IMR-90 (cell line): ENCODE data around the gene ATP11A. TPM values are rescaled to one million over a fixed set of nuclear protein-coding genes. Genes with fewer than 3 reads are reported as not detected.
A peak's percentile ranks its signal among the peaks of the same experiment; 100 is the strongest.

Experiments
- ATAC-seq: fragments of 200-7000 bp; cut with Tn5 transposase; 2 replicates; pipeline ENCODE4 v1.9.1; 2020; ENCODE audit warnings: low read depth, mild to moderate bottlenecking, moderate library complexity
- BruUV-seq: library from RNA; stranded (reverse); fragments of 400-500 nt; replicated peaks from 2 replicates; lab custom pipeline; 2021; lab: Mats Ljungman, UMichigan
- CTCF ChIA-PET: fragments of 300-600 bp; formaldehyde crosslinking; extraction: SDS; loops from one replicate; lab custom pipeline; 2021; ENCODE audit warnings: antibody characterized with exemption; lab: Yijun Ruan, JAX
- POLR2A ChIA-PET: fragments of 300-600 bp; sonication (Branson Sonifier 250); formaldehyde crosslinking; loops from one replicate; lab custom pipeline; 2022; ENCODE audit warnings: antibody characterized with exemption; ENCODE audit not compliant: unreplicated experiment; lab: Charles Lee
- DNase-seq: peaks from one replicate; pipeline ENCODE4 v3.0.0; 2013
- H2AFZ ChIP-seq: replicated peaks from 2 replicates; pipeline ENCODE3; 2013; ENCODE audit warnings: low read length, mild to moderate bottlenecking; ENCODE audit not compliant: poor library complexity
- H2AK5ac ChIP-seq: 2 replicates; pipeline ENCODE4 v1.6.1; 2013; ENCODE audit warnings: low read depth, low read length, inconsistent platforms
- H2AK9ac ChIP-seq: replicated peaks from 2 replicates; pipeline ENCODE3; 2013; ENCODE audit warnings: mild to moderate bottlenecking, low read depth, low read length, moderate library complexity; ENCODE audit not compliant: poor library complexity
- H2BK120ac ChIP-seq: 2 replicates; pipeline ENCODE4 v1.6.1; 2013; ENCODE audit warnings: low read depth, low read length, inconsistent platforms
- H2BK15ac ChIP-seq: 3 replicates; pipeline ENCODE4 v1.6.1; 2013; ENCODE audit warnings: low read depth, low read length, inconsistent platforms
- H2BK20ac ChIP-seq: 2 replicates; pipeline ENCODE4 v1.6.1; 2013; ENCODE audit warnings: low read depth, mild to moderate bottlenecking, inconsistent platforms, low read length, moderate library complexity
- H2BK5ac ChIP-seq: 2 replicates; pipeline ENCODE4 v1.6.1; 2013; ENCODE audit warnings: mild to moderate bottlenecking, low read depth, low read length, inconsistent platforms; ENCODE audit not compliant: poor library complexity, severe bottlenecking
- H3K14ac ChIP-seq: replicated peaks from 2 replicates; pipeline ENCODE4 v1.6.1; 2013; ENCODE audit warnings: low read depth, low read length, inconsistent platforms
- H3K18ac ChIP-seq: 2 replicates; pipeline ENCODE4 v1.6.1; 2013; ENCODE audit warnings: low read depth, low read length, control low read depth
- H3K23ac ChIP-seq: 2 replicates; pipeline ENCODE4 v1.6.1; 2013; ENCODE audit warnings: low read depth, low read length, inconsistent platforms
- H3K27ac ChIP-seq: 2 replicates; pipeline ENCODE4 v1.5.1; 2013; ENCODE audit warnings: mild to moderate bottlenecking, control low read depth, low read length; ENCODE audit not compliant: insufficient read depth
- H3K27me3 ChIP-seq: 2 replicates; pipeline ENCODE4 v1.6.1; 2013; ENCODE audit warnings: low read length; ENCODE audit not compliant: control insufficient read depth, insufficient read depth
- H3K36me3 ChIP-seq: 2 replicates; pipeline ENCODE4 v1.6.1; 2013; ENCODE audit warnings: low read length, mixed read lengths; ENCODE audit not compliant: control insufficient read depth, insufficient read depth
- H3K4ac ChIP-seq: 2 replicates; pipeline ENCODE4 v1.6.1; 2013; ENCODE audit warnings: low read depth, low read length, inconsistent platforms
- H3K4me1 ChIP-seq: 2 replicates; pipeline ENCODE4 v1.6.1; 2013; ENCODE audit warnings: low read length, mixed read lengths; ENCODE audit not compliant: control insufficient read depth, insufficient read depth
- H3K4me2 ChIP-seq: 2 replicates; pipeline ENCODE4 v1.6.1; 2013; ENCODE audit warnings: low read depth, mild to moderate bottlenecking, control low read depth, low read length, moderate library complexity
- H3K4me3 ChIP-seq: 2 replicates; pipeline ENCODE4 v1.5.1; 2013; ENCODE audit warnings: low read depth, mild to moderate bottlenecking, control low read depth, low read length, moderate library complexity; ENCODE audit not compliant: insufficient read depth
- H3K56ac ChIP-seq: 2 replicates; pipeline ENCODE4 v1.6.1; 2013; ENCODE audit warnings: low read length, inconsistent platforms; ENCODE audit not compliant: insufficient read depth; ENCODE audit errors: extremely low read depth
- H3K79me1 ChIP-seq, 2 experiments: 2 replicates each; pipeline ENCODE4 v1.6.1; 2013; ENCODE audit warnings: low read length in 2 of 2, inconsistent platforms in 1 of 2, low read depth in 1 of 2
- H3K9ac ChIP-seq: 2 replicates; pipeline ENCODE4 v1.6.1; 2013; ENCODE audit warnings: low read depth, low read length, control low read depth
- H3K9me1 ChIP-seq: 2 replicates; pipeline ENCODE4 v1.6.1; 2013; ENCODE audit warnings: low read length, inconsistent platforms; ENCODE audit not compliant: insufficient read depth
- H3K9me3 ChIP-seq: 2 replicates; pipeline ENCODE4 v1.6.1; 2013; ENCODE audit warnings: low read length; ENCODE audit not compliant: control insufficient read depth, insufficient read depth
- H4K20me1 ChIP-seq: 2 replicates; pipeline ENCODE4 v1.6.1; 2013; ENCODE audit warnings: low read length, inconsistent platforms; ENCODE audit not compliant: insufficient read depth
- H4K5ac ChIP-seq: 2 replicates; pipeline ENCODE4 v1.6.1; 2013; ENCODE audit warnings: mild to moderate bottlenecking, low read depth, low read length, control low read depth
- H4K8ac ChIP-seq, 2 experiments: 2 replicates each; pipeline ENCODE4 v1.6.1; 2013; ENCODE audit warnings: low read depth in 2 of 2, low read length in 2 of 2, control low read depth in 1 of 2, inconsistent platforms in 1 of 2
- H4K91ac ChIP-seq: 2 replicates; pipeline ENCODE4 v1.6.1; 2013; ENCODE audit warnings: low read depth, low read length, inconsistent platforms; ENCODE audit not compliant: insufficient read depth
- BHLHE40 ChIP-seq: fragments of 150-350 bp; IDR thresholded peaks from 2 replicates; pipeline ENCODE4 v1.6.1; 2016; ENCODE audit warnings: mild to moderate bottlenecking, low read depth, low read length
- CEBPB ChIP-seq: IDR thresholded peaks from 2 replicates; pipeline ENCODE4 v1.6.1; 2012; ENCODE audit warnings: low read depth, low read length, improper control_type of control experiment
- CHD1 ChIP-seq: IDR thresholded peaks from 2 replicates; pipeline ENCODE4 v1.6.1; 2012; ENCODE audit warnings: low read depth, low read length, improper control_type of control experiment
- FOS ChIP-seq: fragments of 150-350 bp; IDR thresholded peaks from 2 replicates; pipeline ENCODE4 v1.6.1; 2016; ENCODE audit warnings: low read depth, low read length
- MAFK ChIP-seq: IDR thresholded peaks from 2 replicates; pipeline ENCODE4 v1.6.1; 2012; ENCODE audit warnings: low read depth, low read length, improper control_type of control experiment
- MAZ ChIP-seq: IDR thresholded peaks from 2 replicates; pipeline ENCODE4 v1.6.1; 2012; ENCODE audit warnings: low read depth, mild to moderate bottlenecking, low read length, improper control_type of control experiment, moderate library complexity, borderline replicate concordance
- MXI1 ChIP-seq: IDR thresholded peaks from 2 replicates; pipeline ENCODE4 v1.6.1; 2012; ENCODE audit warnings: low read depth, mild to moderate bottlenecking, low read length, moderate library complexity, borderline replicate concordance
- RCOR1 ChIP-seq: IDR thresholded peaks from 2 replicates; pipeline ENCODE4 v1.6.1; 2012; ENCODE audit warnings: mild to moderate bottlenecking, low read length, improper control_type of control experiment; ENCODE audit not compliant: insufficient replicate concordance
- SMC3 ChIP-seq: fragments of 150-350 bp; IDR thresholded peaks from 2 replicates; pipeline ENCODE4 v1.6.1; 2016; ENCODE audit warnings: low read depth, mild to moderate bottlenecking, antibody characterized with exemption, low read length, moderate library complexity
- USF2 ChIP-seq: fragments of 150-350 bp; IDR thresholded peaks from 2 replicates; pipeline ENCODE4 v1.6.1; 2017; ENCODE audit warnings: mild to moderate bottlenecking, antibody characterized with exemption, low read length, low read depth
- WGBS, 2 experiments: methylation state at CpG; one replicate each; pipeline versions ENCODE4 v1.1.5 to v1.1.7; 2013; ENCODE audit warnings: missing lambda C conversion rate in 2 of 2; ENCODE audit not compliant: insufficient read length in 1 of 2; ENCODE audit errors: extremely low coverage in 2 of 2; 5-methylcytosine and 5-hydroxymethylcytosine counted together
- dilution Hi-C: fragments of 300-500 bp; cut with HindIII; formaldehyde crosslinking; loops from one replicate; pipeline ENCODE4 v1.14.3; 2018; ENCODE audit warnings: low sequenced_read_pairs; ENCODE audit not compliant: unreplicated experiment
- in situ Hi-C: fragments of 300-500 bp; cut with MboI; formaldehyde crosslinking; loops from 3 replicates; pipeline ENCODE4 v1.14.3; 2019; ENCODE audit warnings: low sequenced_read_pairs, inconsistent platforms, mixed read lengths
- intact Hi-C: fragments of 100-400 bp; cut with micrococcal nuclease; formaldehyde crosslinking; loops from 2 replicates; pipeline ENCODE4 v1.10.0; 2022
- polyA plus RNA-seq, 3 experiments: library from polyadenylated mRNA; depleted of rRNA; stranded (reverse); fragments of >200 nt; gene quantifications; 2 replicates each; pipeline ENCODE4 v1.2.3, GENCODE V29; 2012; ENCODE audit warnings: low replicate concordance in 1 of 3
- total RNA-seq: library from RNA; depleted of rRNA; stranded (reverse); fragments of >200 nt; gene quantifications from 2 replicates; pipeline ENCODE4 v1.2.3, GENCODE V29; 2012
- TF ChIP-seq, protein P1 (sequence below): conservative IDR thresholded peaks from 2 replicates; pipeline ENCODE4 v1.5.1; 2012; ENCODE audit warnings: mild to moderate bottlenecking, low read depth, low read length, improper control_type of control experiment

Gene ATP11A
- total and polyA plus RNA-seq, 2 of the 4 experiments (the other 2 are of a cell fraction): 8.4 to 12.0 TPM

- no peak overlapping the region for H3K23ac ChIP-seq
- no peak overlapping the region for H3K4me3 ChIP-seq
- no peak overlapping the region for H2AK5ac ChIP-seq
- no peaks in the 10 kb centered on the region for H4K20me1 ChIP-seq
- H3K79me1 ChIP-seq: no peaks in the 10 kb centered on the region
- peaks cover 49% of the 10 kb centered on the region for H3K27me3 ChIP-seq
- no peak overlapping the region for H3K4ac ChIP-seq
- H4K8ac ChIP-seq: no peak overlapping the region
- H4K5ac ChIP-seq: no peak overlapping the region
- CTCF ChIA-PET: no interaction called here
- TF ChIP-seq FOS (no peak), CHD1 (no peak), SMC3 (no peak), BHLHE40 (no peak), MAFK (no peak; the same call in 1 of the 2 replicates), CEBPB (no peak), RCOR1 (no peak), MXI1 (no peak), USF2 (no peak), MAZ (no peak)
- TF ChIP-seq, protein P1, sequence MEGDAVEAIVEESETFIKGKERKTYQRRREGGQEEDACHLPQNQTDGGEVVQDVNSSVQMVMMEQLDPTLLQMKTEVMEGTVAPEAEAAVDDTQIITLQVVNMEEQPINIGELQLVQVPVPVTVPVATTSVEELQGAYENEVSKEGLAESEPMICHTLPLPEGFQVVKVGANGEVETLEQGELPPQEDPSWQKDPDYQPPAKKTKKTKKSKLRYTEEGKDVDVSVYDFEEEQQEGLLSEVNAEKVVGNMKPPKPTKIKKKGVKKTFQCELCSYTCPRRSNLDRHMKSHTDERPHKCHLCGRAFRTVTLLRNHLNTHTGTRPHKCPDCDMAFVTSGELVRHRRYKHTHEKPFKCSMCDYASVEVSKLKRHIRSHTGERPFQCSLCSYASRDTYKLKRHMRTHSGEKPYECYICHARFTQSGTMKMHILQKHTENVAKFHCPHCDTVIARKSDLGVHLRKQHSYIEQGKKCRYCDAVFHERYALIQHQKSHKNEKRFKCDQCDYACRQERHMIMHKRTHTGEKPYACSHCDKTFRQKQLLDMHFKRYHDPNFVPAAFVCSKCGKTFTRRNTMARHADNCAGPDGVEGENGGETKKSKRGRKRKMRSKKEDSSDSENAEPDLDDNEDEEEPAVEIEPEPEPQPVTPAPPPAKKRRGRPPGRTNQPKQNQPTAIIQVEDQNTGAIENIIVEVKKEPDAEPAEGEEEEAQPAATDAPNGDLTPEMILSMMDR: no peak
- H3K56ac ChIP-seq: no peak overlapping the region
- no peak overlapping the region for H3K14ac ChIP-seq
- no peak overlapping the region for H2AK9ac ChIP-seq
- peaks cover 5% of the 10 kb centered on the region; the same call in 1 of the 2 replicates for H3K9me1 ChIP-seq
- H3K4me2 ChIP-seq: peak overlapping the region; percentile 4; the same call in 1 of the 2 replicates
- no peak overlapping the region for H3K9ac ChIP-seq
- intact Hi-C loops (no loop called here), dilution Hi-C loops (no loop called here), in situ Hi-C loops (loop anchor here (25.0 kb wide), 2 partner anchors 308 to 458 kb away; no protein-coding TSS in a partner anchor)
- no peak overlapping the region for H2BK15ac ChIP-seq
- ATAC-seq (no peak), DNase-seq (peak; percentile 28)
- BruUV-seq: no TSS peak
- H3K27ac ChIP-seq: no peak overlapping the region
- no peaks in the 10 kb centered on the region for H3K36me3 ChIP-seq
- H2BK120ac ChIP-seq: no peak overlapping the region
- no peak overlapping the region for H2BK20ac ChIP-seq
- peak overlapping the region; percentile 24 for H2AFZ ChIP-seq
- peaks cover 2% of the 10 kb centered on the region; the same call in 1 of the 2 replicates for H3K9me3 ChIP-seq
- no peak overlapping the region for H2BK5ac ChIP-seq
- no peak overlapping the region for H3K18ac ChIP-seq
- 12% methylated on average over 13 of the region's 21 CpGs; no CpG with 5 or more reads in 1 of the 2 experiments for WGBS, 2 experiments
- POLR2A ChIA-PET: no interaction called here
- H4K91ac ChIP-seq: no peak overlapping the region
- H3K4me1 ChIP-seq: no peaks in the 10 kb centered on the region
These were observed 239.3 kb downstream of the ATP11A start for GRCh38 chr13:112928972-112929782.
